Fibroblast of upper back skin (primary cell): Measurements from ENCODE around the gene ALKAL2.
A peak's percentile ranks its signal among the peaks of the same experiment; 100 is the strongest.

ENCODE experiments used
- DNase-seq: peaks from one replicate; pipeline ENCODE4 v3.0.0-alpha.2; 2013

Gene ALKAL2

GRCh38 chr2:238869-239268, 49.0 kb downstream of the ALKAL2 start:
- DNase-seq = peak; percentile 11

- no peak for DNase-seq
These were observed 49.5 kb downstream of the ALKAL2 start for GRCh38 chr2:238431-238830.

- no peak for DNase-seq
These were observed 50.0 kb downstream of the ALKAL2 start for GRCh38 chr2:237878-238277.

- DNase-seq = no peak
These were observed 50.8 kb downstream of the ALKAL2 start for GRCh38 chr2:236993-237539.

GRCh38 chr2:234421-234820, 53.5 kb downstream of the ALKAL2 start:
- no peak for DNase-seq

- no peak for DNase-seq
These were observed 54.9 kb downstream of the ALKAL2 start for GRCh38 chr2:233030-233429.

- no peak for DNase-seq
These were observed 56.2 kb downstream of the ALKAL2 start for GRCh38 chr2:231521-232185.
